K562 (cell line): ENCODE data around the gene HELB. TPM values are rescaled to one million over a fixed set of nuclear protein-coding genes. Genes with fewer than 3 reads are reported as not detected.

Source experiments
- ARID4B ChIP-seq: sonication (generic); formaldehyde crosslinking; IDR thresholded peaks from 2 replicates; pipeline ENCODE4 v1.8.0; 2022; ENCODE audit warnings: mild to moderate bottlenecking, missing genetic modification reagents
- HDAC8 ChIP-seq: fragments of 450-650 bp; IDR thresholded peaks from 2 replicates; pipeline ENCODE4 v1.6.1; 2016; ENCODE audit warnings: mild to moderate bottlenecking, missing genetic modification characterization, moderate library complexity, missing compliant biosample characterization
- KLF16 ChIP-seq: IDR thresholded peaks from 2 replicates; pipeline ENCODE4 v1.6.1; 2016; ENCODE audit warnings: antibody characterized with exemption
- SIX5 ChIP-seq, 2 experiments: IDR thresholded peaks; 2 replicates each; pipeline ENCODE4 v1.6.1; 2011; ENCODE audit warnings: low read length in 2 of 2, borderline replicate concordance in 1 of 2, low read depth in 1 of 2, mild to moderate bottlenecking in 1 of 2, moderate library complexity in 1 of 2; ENCODE audit not compliant: insufficient read depth in 1 of 2
- SMARCB1 ChIP-seq: IDR thresholded peaks from 2 replicates; pipeline ENCODE4 v1.6.1; 2011; ENCODE audit warnings: improper control_type of control experiment, low read depth; ENCODE audit not compliant: insufficient read length
- ZNF217 ChIP-seq: sonication (generic); formaldehyde crosslinking; IDR thresholded peaks from 2 replicates; pipeline ENCODE4 v1.8.0; 2022; ENCODE audit warnings: mild to moderate bottlenecking, missing genetic modification reagents
- ZNF699 ChIP-seq: fragments of 250-450 bp; sonication (Bioruptor Pico); IDR thresholded peaks from 2 replicates; pipeline ENCODE4 v1.8.0; 2021; ENCODE audit warnings: mild to moderate bottlenecking, moderate library complexity; ENCODE audit not compliant: insufficient replicate concordance
- polyA plus RNA-seq, 8 experiments: library from polyadenylated mRNA; depleted of rRNA in 4 of 8; stranded (reverse) in 5 of 8; unstranded in 3 of 8; fragments of >200 nt; fragmentation: Nextera tagmentation in 2 of 8; fragmentation: Illumina TruSeq in 1 of 8; extraction: Ambion mirVana in 2 of 8; extraction: Trizol in 1 of 8; gene quantifications; 2 replicates each; pipeline versions ENCODE4 v1.2.1 to v1.2.3, GENCODE V29; 2011 to 2014; ENCODE audit warnings: inconsistent platforms in 1 of 8, missing spikeins in 1 of 8
- total RNA-seq, 7 experiments: library from RNA; depleted of rRNA in 6 of 7; stranded (reverse); fragments of >200 nt in 6 of 7; fragmentation: Illumina TruSeq in 2 of 7; extraction: Trizol in 2 of 7; gene quantifications; 2 replicates each; pipeline versions ENCODE4 v1.2.1 to v1.2.3, GENCODE V29; 2011 to 2021; ENCODE audit warnings: low replicate concordance in 1 of 7
- TF ChIP-seq, protein P1 (sequence below): sonication (generic); formaldehyde crosslinking; IDR thresholded peaks from 2 replicates; pipeline ENCODE4 v1.8.0; 2023; ENCODE audit warnings: mild to moderate bottlenecking, missing genetic modification reagents

HELB gene
- total and polyA plus RNA-seq, 9 of the 15 experiments (the other 6 are each of a cell fraction or from before 2014, with no cell fraction given): 0.74 to 7.6 (median 2.4) TPM

DNA sequence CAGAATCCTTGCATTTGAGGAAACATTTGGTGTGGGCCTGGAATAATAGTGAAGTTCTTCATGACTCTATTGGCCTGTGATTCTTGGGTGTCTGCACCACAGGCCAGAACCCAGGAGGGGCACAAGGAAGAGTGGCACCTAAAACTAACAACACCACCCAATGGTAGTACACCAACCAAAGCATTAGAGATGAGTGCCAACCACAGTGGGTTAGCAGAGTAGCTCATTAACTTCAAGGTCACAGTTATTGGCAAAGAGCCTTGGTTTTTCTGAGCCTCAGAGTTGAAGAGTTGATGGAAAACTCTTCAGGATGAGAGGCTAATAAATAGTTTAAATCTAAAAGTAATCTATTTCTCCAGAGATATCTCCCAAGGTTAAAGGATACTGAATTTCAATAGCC, 57.0 kb downstream of the HELB start (continued):
- no peak for TF ChIP-seq ARID4B (CRISPR knock-in tag)
- no peak for TF ChIP-seq HDAC8 (tag)
- no peak for TF ChIP-seq ZNF699 (CRISPR knock-in tag)
- TF ChIP-seq KLF16: no peak
- TF ChIP-seq, protein P1, sequence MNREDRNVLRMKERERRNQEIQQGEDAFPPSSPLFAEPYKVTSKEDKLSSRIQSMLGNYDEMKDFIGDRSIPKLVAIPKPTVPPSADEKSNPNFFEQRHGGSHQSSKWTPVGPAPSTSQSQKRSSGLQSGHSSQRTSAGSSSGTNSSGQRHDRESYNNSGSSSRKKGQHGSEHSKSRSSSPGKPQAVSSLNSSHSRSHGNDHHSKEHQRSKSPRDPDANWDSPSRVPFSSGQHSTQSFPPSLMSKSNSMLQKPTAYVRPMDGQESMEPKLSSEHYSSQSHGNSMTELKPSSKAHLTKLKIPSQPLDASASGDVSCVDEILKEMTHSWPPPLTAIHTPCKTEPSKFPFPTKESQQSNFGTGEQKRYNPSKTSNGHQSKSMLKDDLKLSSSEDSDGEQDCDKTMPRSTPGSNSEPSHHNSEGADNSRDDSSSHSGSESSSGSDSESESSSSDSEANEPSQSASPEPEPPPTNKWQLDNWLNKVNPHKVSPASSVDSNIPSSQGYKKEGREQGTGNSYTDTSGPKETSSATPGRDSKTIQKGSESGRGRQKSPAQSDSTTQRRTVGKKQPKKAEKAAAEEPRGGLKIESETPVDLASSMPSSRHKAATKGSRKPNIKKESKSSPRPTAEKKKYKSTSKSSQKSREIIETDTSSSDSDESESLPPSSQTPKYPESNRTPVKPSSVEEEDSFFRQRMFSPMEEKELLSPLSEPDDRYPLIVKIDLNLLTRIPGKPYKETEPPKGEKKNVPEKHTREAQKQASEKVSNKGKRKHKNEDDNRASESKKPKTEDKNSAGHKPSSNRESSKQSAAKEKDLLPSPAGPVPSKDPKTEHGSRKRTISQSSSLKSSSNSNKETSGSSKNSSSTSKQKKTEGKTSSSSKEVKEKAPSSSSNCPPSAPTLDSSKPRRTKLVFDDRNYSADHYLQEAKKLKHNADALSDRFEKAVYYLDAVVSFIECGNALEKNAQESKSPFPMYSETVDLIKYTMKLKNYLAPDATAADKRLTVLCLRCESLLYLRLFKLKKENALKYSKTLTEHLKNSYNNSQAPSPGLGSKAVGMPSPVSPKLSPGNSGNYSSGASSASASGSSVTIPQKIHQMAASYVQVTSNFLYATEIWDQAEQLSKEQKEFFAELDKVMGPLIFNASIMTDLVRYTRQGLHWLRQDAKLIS (CRISPR knock-in tag): no peak
- TF ChIP-seq SMARCB1: no peak
- TF ChIP-seq SIX5 (IDR thresholded peaks at IDR 0.05; ENCODE audit: borderline replicate concordance in 1 of 2, insufficient read depth in 1 of 2, low read depth in 1 of 2, low read length in 2 of 2): no peak
- TF ChIP-seq ZNF217 (CRISPR knock-in tag): no peak
- TF ChIP-seq, all 486 proteins: peak for 0
